ENCODE data around the gene UGT2B17.

GRCh38 chr4:68576272-68577125 lies at the start of gene UGT2B17:
- no peak for TF ChIP-seq CTCF (conservative IDR thresholded peaks at IDR 0.05; ENCODE audit: low read depth, low read length)
- no peak for TF ChIP-seq POLR2A (IDR thresholded peaks at IDR 0.05; ENCODE audit: low read depth, low read length)
- TF ChIP-seq SMC3 (IDR thresholded peaks at IDR 0.05; ENCODE audit: low read depth, low read length) = no peak
- TF ChIP-seq ELK1 (IDR thresholded peaks at IDR 0.05; ENCODE audit: borderline replicate concordance, low read depth, low read length) = no peak
